HEK293 (cell line): ENCODE results near the gene ATOH1.

Experiments
- CTCF ChIA-PET: fragments of 350-600 bp; formaldehyde crosslinking; extraction: SDS; loops from one replicate; lab custom pipeline; 2021; ENCODE audit warnings: antibody characterized with exemption; lab: Yijun Ruan, JAX
- POLR2A ChIA-PET: fragments of 300-600 bp; formaldehyde crosslinking; extraction: SDS; loops from one replicate; lab custom pipeline; 2020; ENCODE audit warnings: antibody characterized with exemption, inconsistent platforms; lab: Yijun Ruan, JAX
- H3K27ac ChIP-seq: fragments of 200-500 bp; sonication (Bioruptor generic); 2 replicates; pipeline ENCODE4 v1.5.1; 2014; ENCODE audit warnings: low read depth, low read length, control low read depth, inconsistent platforms; ENCODE audit errors: extremely low read depth
- H3K36me3 ChIP-seq, 2 experiments: fragments of 200-500 bp in 1 of 2; sonication (Bioruptor generic) in 1 of 2; 1 replicate in 1 of 2; 2 replicates in 1 of 2; pipeline ENCODE4 v1.5.1; 2014 to 2017; ENCODE audit warnings: inconsistent platforms in 2 of 2, low read length in 2 of 2; ENCODE audit not compliant: control insufficient read depth in 2 of 2, insufficient read depth in 1 of 2
- H3K4me1 ChIP-seq: fragments of 200-500 bp; sonication (Bioruptor generic); 2 replicates; pipeline ENCODE4 v1.5.1; 2014; ENCODE audit warnings: mild to moderate bottlenecking, low read length, inconsistent platforms; ENCODE audit not compliant: control insufficient read depth, insufficient read depth
- H3K4me3 ChIP-seq: 2 replicates; pipeline ENCODE4 v1.5.1; 2011; ENCODE audit warnings: low read depth, mild to moderate bottlenecking, control low read depth, low read length, moderate library complexity
- H3K9me3 ChIP-seq: fragments of 200-500 bp; sonication (Bioruptor generic); 2 replicates; pipeline ENCODE4 v1.5.1; 2014; ENCODE audit warnings: low read depth, low read length, inconsistent platforms; ENCODE audit not compliant: control insufficient read depth, insufficient read depth
- BCL11A ChIP-seq: fragments of 450-650 bp; formaldehyde crosslinking; IDR thresholded peaks from 2 replicates; pipeline ENCODE4 v1.5.1; 2016; ENCODE audit warnings: low read depth, missing biosample characterization, missing genetic modification characterization
- HOXD13 ChIP-seq: sonication (generic); formaldehyde crosslinking; IDR thresholded peaks from 2 replicates; pipeline ENCODE4 v1.8.0; 2022; ENCODE audit warnings: missing genetic modification reagents, borderline replicate concordance
- OVOL3 ChIP-seq: fragments of 450-650 bp; formaldehyde crosslinking; IDR thresholded peaks from 2 replicates; pipeline ENCODE4 v1.5.1; 2016; ENCODE audit warnings: missing biosample characterization, missing genetic modification characterization
- SCRT2 ChIP-seq: fragments of 450-650 bp; formaldehyde crosslinking; IDR thresholded peaks from 2 replicates; pipeline ENCODE4 v1.5.1; 2016; ENCODE audit warnings: missing biosample characterization, missing genetic modification characterization
- SETDB1 ChIP-seq: IDR thresholded peaks from one replicate; pipeline ENCODE4 v1.6.1; 2017; ENCODE audit warnings: mild to moderate bottlenecking, low read length, moderate library complexity, mixed read lengths; ENCODE audit not compliant: insufficient read length
- ZBTB21 ChIP-seq: fragments of 450-650 bp; formaldehyde crosslinking; IDR thresholded peaks from 2 replicates; pipeline ENCODE4 v1.5.1; 2017; ENCODE audit warnings: missing biosample characterization, missing genetic modification characterization
- ZIC2 ChIP-seq: fragments of 450-650 bp; formaldehyde crosslinking; IDR thresholded peaks from 2 replicates; pipeline ENCODE4 v1.5.1; 2016; ENCODE audit warnings: missing biosample characterization, missing genetic modification characterization
- ZNF19 ChIP-seq: fragments of 450-650 bp; formaldehyde crosslinking; IDR thresholded peaks from 2 replicates; pipeline ENCODE4; 2016; ENCODE audit warnings: missing biosample characterization, missing genetic modification characterization, low read depth
- ZNF221 ChIP-seq: fragments of 450-650 bp; formaldehyde crosslinking; IDR thresholded peaks from 2 replicates; pipeline ENCODE4 v1.5.1; 2017; ENCODE audit warnings: missing biosample characterization, missing genetic modification characterization, borderline replicate concordance
- ZNF223 ChIP-seq: fragments of 450-650 bp; formaldehyde crosslinking; IDR thresholded peaks from 2 replicates; pipeline ENCODE4 v1.5.1; 2016; ENCODE audit warnings: missing biosample characterization, missing genetic modification characterization
- ZNF391 ChIP-seq: fragments of 450-650 bp; formaldehyde crosslinking; IDR thresholded peaks from 2 replicates; pipeline ENCODE4 v1.5.1; 2016; ENCODE audit warnings: low read depth, missing biosample characterization, missing genetic modification characterization, borderline replicate concordance
- ZNF510 ChIP-seq: fragments of 450-650 bp; formaldehyde crosslinking; IDR thresholded peaks from 2 replicates; pipeline ENCODE4 v1.5.1; 2018; ENCODE audit warnings: mild to moderate bottlenecking, missing genetic modification characterization, missing biosample characterization; ENCODE audit not compliant: insufficient replicate concordance
- ZNF529 ChIP-seq: fragments of 450-650 bp; formaldehyde crosslinking; IDR thresholded peaks from 2 replicates; pipeline ENCODE4 v1.5.1; 2017; ENCODE audit warnings: missing genetic modification characterization, missing biosample characterization; ENCODE audit not compliant: insufficient replicate concordance
- ZNF555 ChIP-seq: fragments of 450-650 bp; formaldehyde crosslinking; conservative IDR thresholded peaks from 2 replicates; pipeline ENCODE4 v1.5.1; 2017; ENCODE audit warnings: missing biosample characterization, mild to moderate bottlenecking, missing genetic modification characterization, inconsistent platforms
- ZNF600 ChIP-seq: fragments of 450-650 bp; formaldehyde crosslinking; IDR thresholded peaks from 2 replicates; pipeline ENCODE4 v1.5.1; 2016; ENCODE audit warnings: missing biosample characterization, missing genetic modification characterization
- ZNF623 ChIP-seq: fragments of 450-650 bp; formaldehyde crosslinking; IDR thresholded peaks from 2 replicates; pipeline ENCODE4 v1.5.1; 2016; ENCODE audit warnings: missing biosample characterization, missing genetic modification characterization
- ZNF624 ChIP-seq: fragments of 450-650 bp; formaldehyde crosslinking; IDR thresholded peaks from 2 replicates; pipeline ENCODE4 v1.5.1; 2017; ENCODE audit warnings: missing biosample characterization, missing genetic modification characterization
- TF ChIP-seq, protein P1 (sequence below): fragments of 450-650 bp; formaldehyde crosslinking; IDR thresholded peaks from 2 replicates; pipeline ENCODE4 v1.5.1; 2016; ENCODE audit warnings: missing biosample characterization, missing genetic modification characterization
- TF ChIP-seq, protein P2 (sequence below): fragments of 450-650 bp; formaldehyde crosslinking; IDR thresholded peaks from 2 replicates; pipeline ENCODE4 v1.5.1; 2016; ENCODE audit warnings: missing biosample characterization, missing genetic modification characterization
- TF ChIP-seq, protein P3 (sequence below): fragments of 450-650 bp; formaldehyde crosslinking; IDR thresholded peaks from 2 replicates; pipeline ENCODE4 v1.5.1; 2016; ENCODE audit warnings: missing biosample characterization, missing genetic modification characterization
- TF ChIP-seq, protein P4 (sequence below): fragments of 450-650 bp; formaldehyde crosslinking; IDR thresholded peaks from 2 replicates; pipeline ENCODE4 v1.5.1; 2016; ENCODE audit warnings: missing biosample characterization, missing genetic modification characterization, low read depth
- TF ChIP-seq, protein P5 (sequence below): fragments of 450-650 bp; formaldehyde crosslinking; IDR thresholded peaks from 2 replicates; pipeline ENCODE4 v1.5.1; 2016; ENCODE audit warnings: missing biosample characterization, missing genetic modification characterization

ATOH1 gene

DNA sequence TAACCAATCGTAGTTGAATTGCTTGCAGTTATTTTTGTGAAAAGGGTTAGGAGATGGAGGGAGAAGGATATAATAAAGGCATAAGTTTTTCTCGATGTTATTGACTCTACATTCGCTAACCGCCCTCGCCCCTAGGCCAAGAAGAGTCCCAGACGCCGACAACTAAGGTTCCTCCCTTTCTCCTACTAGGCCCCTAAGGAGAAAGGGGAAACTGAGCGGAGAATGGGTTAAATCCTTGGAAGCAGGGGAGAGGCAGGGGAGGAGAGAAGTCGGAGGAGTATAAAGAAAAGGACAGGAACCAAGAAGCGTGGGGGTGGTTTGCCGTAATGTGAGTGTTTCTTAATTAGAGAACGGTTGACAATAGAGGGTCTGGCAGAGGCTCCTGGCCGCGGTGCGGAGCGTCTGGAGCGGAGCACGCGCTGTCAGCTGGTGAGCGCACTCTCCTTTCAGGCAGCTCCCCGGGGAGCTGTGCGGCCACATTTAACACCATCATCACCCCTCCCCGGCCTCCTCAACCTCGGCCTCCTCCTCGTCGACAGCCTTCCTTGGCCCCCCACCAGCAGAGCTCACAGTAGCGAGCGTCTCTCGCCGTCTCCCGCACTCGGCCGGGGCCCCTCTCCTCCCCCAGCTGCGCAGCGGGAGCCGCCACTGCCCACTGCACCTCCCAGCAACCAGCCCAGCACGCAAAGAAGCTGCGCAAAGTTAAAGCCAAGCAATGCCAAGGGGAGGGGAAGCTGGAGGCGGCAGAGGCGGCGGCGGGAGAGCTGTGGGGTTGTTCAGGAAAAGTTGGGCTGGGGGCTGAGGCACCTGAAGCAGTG lies 5.9 kb downstream of the ATOH1 start:
- Histone ChIP-seq H3K4me3 (no peak overlapping the region), H3K4me1 (no peaks in the 10 kb centered on the region; the same call in 1 of the 2 replicates), H3K27ac (no peak overlapping the region), H3K36me3 (no peaks in the 10 kb centered on the region), H3K9me3 (no peaks in the 10 kb centered on the region)
- POLR2A ChIA-PET, result no interaction called here
- CTCF ChIA-PET, result no interaction called here
- TF ChIP-seq, protein P1, sequence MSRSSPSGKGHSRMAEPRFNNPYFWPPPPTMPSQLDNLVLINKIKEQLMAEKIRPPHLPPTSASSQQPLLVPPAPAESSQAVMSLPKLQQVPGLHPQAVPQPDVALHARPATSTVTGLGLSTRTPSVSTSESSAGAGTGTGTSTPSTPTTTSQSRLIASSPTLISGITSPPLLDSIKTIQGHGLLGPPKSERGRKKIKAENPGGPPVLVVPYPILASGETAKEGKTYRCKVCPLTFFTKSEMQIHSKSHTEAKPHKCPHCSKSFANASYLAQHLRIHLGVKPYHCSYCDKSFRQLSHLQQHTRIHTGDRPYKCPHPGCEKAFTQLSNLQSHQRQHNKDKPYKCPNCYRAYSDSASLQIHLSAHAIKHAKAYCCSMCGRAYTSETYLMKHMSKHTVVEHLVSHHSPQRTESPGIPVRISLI (tag by site-specific recombination), result no peak
- TF ChIP-seq ZNF223 (no peak), HOXD13 (CRISPR knock-in tag) (no peak), ZNF391 (tag by site-specific recombination) (no peak), ZNF529 (no peak), OVOL3 (tag by site-specific recombination) (no peak), ZNF600 (no peak), ZNF555 (tag by site-specific recombination) (no peak)
- TF ChIP-seq, protein P2, sequence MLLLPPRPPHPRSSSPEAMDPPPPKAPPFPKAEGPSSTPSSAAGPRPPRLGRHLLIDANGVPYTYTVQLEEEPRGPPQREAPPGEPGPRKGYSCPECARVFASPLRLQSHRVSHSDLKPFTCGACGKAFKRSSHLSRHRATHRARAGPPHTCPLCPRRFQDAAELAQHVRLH (tag by site-specific recombination), result no peak
- TF ChIP-seq, protein P3, sequence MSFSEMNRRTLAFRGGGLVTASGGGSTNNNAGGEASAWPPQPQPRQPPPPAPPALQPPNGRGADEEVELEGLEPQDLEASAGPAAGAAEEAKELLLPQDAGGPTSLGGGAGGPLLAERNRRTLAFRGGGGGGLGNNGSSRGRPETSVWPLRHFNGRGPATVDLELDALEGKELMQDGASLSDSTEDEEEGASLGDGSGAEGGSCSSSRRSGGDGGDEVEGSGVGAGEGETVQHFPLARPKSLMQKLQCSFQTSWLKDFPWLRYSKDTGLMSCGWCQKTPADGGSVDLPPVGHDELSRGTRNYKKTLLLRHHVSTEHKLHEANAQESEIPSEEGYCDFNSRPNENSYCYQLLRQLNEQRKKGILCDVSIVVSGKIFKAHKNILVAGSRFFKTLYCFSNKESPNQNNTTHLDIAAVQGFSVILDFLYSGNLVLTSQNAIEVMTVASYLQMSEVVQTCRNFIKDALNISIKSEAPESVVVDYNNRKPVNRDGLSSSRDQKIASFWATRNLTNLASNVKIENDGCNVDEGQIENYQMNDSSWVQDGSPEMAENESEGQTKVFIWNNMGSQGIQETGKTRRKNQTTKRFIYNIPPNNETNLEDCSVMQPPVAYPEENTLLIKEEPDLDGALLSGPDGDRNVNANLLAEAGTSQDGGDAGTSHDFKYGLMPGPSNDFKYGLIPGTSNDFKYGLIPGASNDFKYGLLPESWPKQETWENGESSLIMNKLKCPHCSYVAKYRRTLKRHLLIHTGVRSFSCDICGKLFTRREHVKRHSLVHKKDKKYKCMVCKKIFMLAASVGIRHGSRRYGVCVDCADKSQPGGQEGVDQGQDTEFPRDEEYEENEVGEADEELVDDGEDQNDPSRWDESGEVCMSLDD, result no peak

DNA sequence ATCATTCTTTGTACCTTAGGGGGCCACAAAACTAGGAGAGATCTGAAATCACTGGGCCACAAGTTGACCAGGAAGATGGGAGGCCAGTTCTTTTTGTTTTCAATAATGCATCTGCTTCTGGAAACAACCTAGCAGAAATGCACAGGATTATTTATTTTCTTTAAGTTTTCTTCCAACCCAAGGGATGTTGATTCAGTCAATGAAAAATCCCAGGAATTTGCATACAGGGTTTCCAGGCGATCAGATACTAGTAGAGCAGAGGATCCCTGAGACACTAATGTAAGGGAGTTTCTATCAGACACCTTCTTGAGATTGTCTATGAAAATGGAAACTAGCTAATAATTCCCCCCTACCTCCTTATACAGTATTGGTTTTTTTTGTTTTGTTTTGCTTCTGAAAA lies 7.4 kb downstream of the ATOH1 start:
- no peak for TF ChIP-seq ZNF19 (tag by site-specific recombination)
- no peaks in the 10 kb centered on the region; the same call in 1 of the 2 replicates for H3K4me1 ChIP-seq
- no peak overlapping the region for H3K4me3 ChIP-seq
- H3K27ac ChIP-seq, result no peak overlapping the region
- POLR2A ChIA-PET, result no interaction called here
- CTCF ChIA-PET, result interaction anchor here (0.7 kb wide), 1 partner anchor 291 kb away, joined by 3 read pairs; no protein-coding TSS in a partner anchor
- H3K9me3 ChIP-seq, result no peaks in the 10 kb centered on the region
- H3K36me3 ChIP-seq, result no peaks in the 10 kb centered on the region

DNA sequence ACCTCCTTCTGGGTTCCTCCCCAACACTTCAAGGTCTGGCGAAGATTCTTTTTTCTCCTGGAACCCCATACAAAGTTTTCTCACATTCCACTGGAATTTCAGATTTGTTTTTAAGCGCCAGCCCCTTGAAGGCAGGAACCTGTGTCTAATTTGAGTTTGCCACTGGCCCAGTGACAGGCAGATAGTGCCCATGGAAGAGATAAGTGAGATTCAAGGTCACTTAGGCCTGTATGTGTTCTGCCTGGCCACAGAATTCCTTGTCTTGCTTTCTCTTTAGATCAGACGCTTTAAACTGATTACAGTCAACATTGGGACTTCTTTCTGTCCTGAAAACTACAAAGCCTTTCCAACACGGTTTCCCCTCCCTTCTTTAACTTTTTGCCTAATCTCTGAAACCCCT lies 11.2 kb downstream of the ATOH1 start:
- ChIA-PET CTCF (no interaction called here), POLR2A (no interaction called here)
- H3K4me3 ChIP-seq, result no peak overlapping the region
- TF ChIP-seq SETDB1 (no peak), ZNF623 (tag by site-specific recombination) (no peak), BCL11A (tag by site-specific recombination) (no peak), ZNF510 (tag by site-specific recombination) (no peak), ZBTB21 (tag by site-specific recombination) (no peak), ZNF221 (tag by site-specific recombination) (no peak), ZNF624 (tag by site-specific recombination) (no peak), ZIC2 (tag by site-specific recombination) (no peak), SCRT2 (tag by site-specific recombination) (no peak)
- TF ChIP-seq, protein P4, sequence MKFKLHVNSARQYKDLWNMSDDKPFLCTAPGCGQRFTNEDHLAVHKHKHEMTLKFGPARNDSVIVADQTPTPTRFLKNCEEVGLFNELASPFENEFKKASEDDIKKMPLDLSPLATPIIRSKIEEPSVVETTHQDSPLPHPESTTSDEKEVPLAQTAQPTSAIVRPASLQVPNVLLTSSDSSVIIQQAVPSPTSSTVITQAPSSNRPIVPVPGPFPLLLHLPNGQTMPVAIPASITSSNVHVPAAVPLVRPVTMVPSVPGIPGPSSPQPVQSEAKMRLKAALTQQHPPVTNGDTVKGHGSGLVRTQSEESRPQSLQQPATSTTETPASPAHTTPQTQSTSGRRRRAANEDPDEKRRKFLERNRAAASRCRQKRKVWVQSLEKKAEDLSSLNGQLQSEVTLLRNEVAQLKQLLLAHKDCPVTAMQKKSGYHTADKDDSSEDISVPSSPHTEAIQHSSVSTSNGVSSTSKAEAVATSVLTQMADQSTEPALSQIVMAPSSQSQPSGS (tag by site-specific recombination), result no peak
- TF ChIP-seq, protein P5, sequence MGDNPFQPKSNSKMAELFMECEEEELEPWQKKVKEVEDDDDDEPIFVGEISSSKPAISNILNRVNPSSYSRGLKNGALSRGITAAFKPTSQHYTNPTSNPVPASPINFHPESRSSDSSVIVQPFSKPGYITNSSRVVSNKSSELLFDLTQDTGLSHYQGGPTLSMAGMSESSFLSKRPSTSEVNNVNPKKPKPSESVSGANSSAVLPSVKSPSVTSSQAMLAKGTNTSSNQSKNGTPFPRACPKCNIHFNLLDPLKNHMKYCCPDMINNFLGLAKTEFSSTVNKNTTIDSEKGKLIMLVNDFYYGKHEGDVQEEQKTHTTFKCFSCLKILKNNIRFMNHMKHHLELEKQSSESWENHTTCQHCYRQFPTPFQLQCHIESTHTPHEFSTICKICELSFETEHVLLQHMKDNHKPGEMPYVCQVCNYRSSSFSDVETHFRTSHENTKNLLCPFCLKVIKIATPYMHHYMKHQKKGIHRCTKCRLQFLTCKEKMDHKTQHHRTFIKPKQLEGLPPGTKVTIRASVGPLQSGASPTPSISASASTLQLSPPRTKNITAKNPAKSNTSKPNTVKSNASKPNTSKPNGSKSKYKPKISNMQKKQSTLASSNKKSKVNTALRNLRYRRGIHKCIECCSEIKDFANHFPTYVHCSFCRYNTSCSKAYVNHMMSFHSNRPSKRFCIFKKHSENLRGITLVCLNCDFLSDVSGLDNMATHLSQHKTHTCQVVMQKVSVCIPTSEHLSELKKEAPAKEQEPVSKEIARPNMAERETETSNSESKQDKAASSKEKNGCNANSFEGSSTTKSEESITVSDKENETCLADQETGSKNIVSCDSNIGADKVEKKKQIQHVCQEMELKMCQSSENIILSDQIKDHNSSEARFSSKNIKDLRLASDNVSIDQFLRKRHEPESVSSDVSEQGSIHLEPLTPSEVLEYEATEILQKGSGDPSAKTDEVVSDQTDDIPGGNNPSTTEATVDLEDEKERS (tag by site-specific recombination), result no peak

More for the DNA sequence above, 11.2 kb downstream of the ATOH1 start:
- H3K27ac ChIP-seq, result no peak overlapping the region
- no peaks in the 10 kb centered on the region for H3K9me3 ChIP-seq
- H3K36me3 ChIP-seq, result no peaks in the 10 kb centered on the region
- no peaks in the 10 kb centered on the region for H3K4me1 ChIP-seq
